ENCODE measurements around the gene LY6G6F.
A peak's percentile ranks its signal among the peaks of the same experiment; 100 is the strongest.
"Not testable (repeated sequence)": the region's sequence is repeated elsewhere in the genome, so short reads cannot be mapped to it uniquely, and the experiment has no call there.

The LY6G6F gene

GRCh38 chr6:31709157-31709556 lies 2.5 kb downstream of the LY6G6F start:
- ATAC-seq, H3K9me3 Mint-ChIP-seq, H3K27ac Mint-ChIP-seq, H3K36me3 Mint-ChIP-seq, H3K27me3 Mint-ChIP-seq, H3K4me3 Mint-ChIP-seq: not testable (repeated sequence)
- peaks cover 23% of the 10 kb centered on the region for H3K4me1 Mint-ChIP-seq

- Mint-ChIP-seq H3K27me3 (no peaks in the 10 kb centered on the region), H3K27ac (peak overlapping the region; percentile 56), H3K9me3 (no peaks in the 10 kb centered on the region), H3K36me3 (no peaks in the 10 kb centered on the region), H3K4me3 (peak overlapping the region; percentile 3), H3K4me1 (peaks cover 23% of the 10 kb centered on the region)
- no peak for ATAC-seq
Measured at GRCh38 chr6:31710523-31711219, 4.0 kb downstream of the LY6G6F start.

DNA sequence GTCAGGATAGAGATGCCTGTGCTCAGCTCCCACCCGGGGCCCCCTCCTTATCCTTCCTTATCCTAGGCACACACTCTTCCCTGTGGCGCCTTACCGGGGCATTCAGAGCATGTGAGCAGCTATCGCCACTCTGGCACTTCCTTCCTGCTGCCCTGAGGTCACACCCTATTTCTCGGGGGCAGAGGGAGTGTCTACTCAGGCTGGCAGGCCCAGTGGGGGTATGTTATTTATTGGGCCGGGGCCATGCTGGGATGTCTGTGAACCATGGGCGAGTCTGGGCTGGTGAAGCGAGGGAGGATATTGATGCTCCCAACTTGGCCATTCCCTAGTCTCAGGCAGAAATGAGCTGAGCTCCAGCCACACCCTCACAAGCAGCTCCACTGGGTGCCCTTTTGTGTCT lies 4.6 kb downstream of the LY6G6F start:
- Mint-ChIP-seq H3K4me1 (peaks cover 23% of the 10 kb centered on the region), H3K9me3 (no peaks in the 10 kb centered on the region), H3K27ac (peak overlapping the region; percentile 56), H3K27me3 (no peaks in the 10 kb centered on the region), H3K36me3 (no peaks in the 10 kb centered on the region), H3K4me3 (no peak overlapping the region)
- no peak for ATAC-seq

DNA sequence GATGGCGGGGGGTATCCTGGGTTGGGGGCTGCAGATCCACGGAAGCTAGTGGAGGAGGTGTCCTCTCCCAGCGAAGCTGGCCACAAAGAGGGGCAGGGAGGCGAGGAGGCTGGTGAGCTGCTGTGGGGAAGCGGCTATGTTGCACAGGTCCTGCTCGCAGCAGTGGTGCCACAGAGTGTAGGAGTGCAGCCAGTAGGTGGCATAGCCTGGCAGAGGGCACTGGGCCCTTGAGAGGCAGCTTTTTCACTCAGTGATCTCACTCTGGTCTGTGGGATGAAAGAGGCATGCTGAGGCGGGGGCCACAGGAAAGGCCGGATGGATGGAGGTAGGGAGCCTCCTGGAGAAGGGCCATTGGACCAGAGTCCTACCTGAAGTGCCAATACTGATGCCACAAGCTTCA lies 5.6 kb downstream of the LY6G6F start:
- Mint-ChIP-seq H3K4me3 (no peak overlapping the region), H3K36me3 (no peaks in the 10 kb centered on the region), H3K27ac (no peak overlapping the region), H3K4me1 (peaks cover 23% of the 10 kb centered on the region), H3K9me3 (no peaks in the 10 kb centered on the region), H3K27me3 (no peaks in the 10 kb centered on the region)
- ATAC-seq, result peak; percentile 70

- no peak overlapping the region for H3K27ac Mint-ChIP-seq
- H3K4me3 Mint-ChIP-seq, result no peak overlapping the region
- H3K36me3 Mint-ChIP-seq, result no peaks in the 10 kb centered on the region
- ATAC-seq, result no peak
- H3K27me3 Mint-ChIP-seq, result no peaks in the 10 kb centered on the region
- H3K9me3 Mint-ChIP-seq, result no peaks in the 10 kb centered on the region
- peaks cover 23% of the 10 kb centered on the region for H3K4me1 Mint-ChIP-seq
Measured at GRCh38 chr6:31713465-31713864, 6.8 kb downstream of the LY6G6F start.

- no peak for ATAC-seq
- no peaks in the 10 kb centered on the region for H3K36me3 Mint-ChIP-seq
- H3K4me3 Mint-ChIP-seq, result no peak overlapping the region
- H3K27me3 Mint-ChIP-seq, result no peaks in the 10 kb centered on the region
- peaks cover 23% of the 10 kb centered on the region for H3K4me1 Mint-ChIP-seq
- no peaks in the 10 kb centered on the region for H3K9me3 Mint-ChIP-seq
- no peak overlapping the region for H3K27ac Mint-ChIP-seq
Measured at GRCh38 chr6:31713991-31714684, 7.5 kb downstream of the LY6G6F start.

GRCh38 chr6:31715022-31715958 lies 8.6 kb downstream of the LY6G6F start, which contains the start of gene LY6G6D:
LY6G6D (plus strand) TSS chr6:31715348; CDS start chr6:31715356, 8 bp downstream.
- H3K27ac Mint-ChIP-seq, result no peak within 1 kb of the TSS
- H3K4me3 Mint-ChIP-seq, result no peak within 1 kb of the TSS
- H3K9me3 Mint-ChIP-seq, result no peaks in the 10 kb centered on the region
- peaks cover 23% of the 10 kb centered on the region for H3K4me1 Mint-ChIP-seq
- H3K27me3 Mint-ChIP-seq, result no peaks in the 10 kb centered on the region
- ATAC-seq, result no peak
- no peaks in the 10 kb centered on the region for H3K36me3 Mint-ChIP-seq

GRCh38 chr6:31717499-31718222 lies 11.0 kb downstream of the LY6G6F start:
- no peak overlapping the region for H3K27ac Mint-ChIP-seq
- no peaks in the 10 kb centered on the region for H3K36me3 Mint-ChIP-seq
- H3K4me1 Mint-ChIP-seq, result no peaks in the 10 kb centered on the region
- H3K4me3 Mint-ChIP-seq, result no peak overlapping the region
- no peaks in the 10 kb centered on the region for H3K9me3 Mint-ChIP-seq
- ATAC-seq, result no peak
- no peaks in the 10 kb centered on the region for H3K27me3 Mint-ChIP-seq

- H3K27ac Mint-ChIP-seq, result no peak overlapping the region
- no peaks in the 10 kb centered on the region for H3K9me3 Mint-ChIP-seq
- H3K27me3 Mint-ChIP-seq, result no peaks in the 10 kb centered on the region
- H3K4me1 Mint-ChIP-seq, result peaks cover 3% of the 10 kb centered on the region
- no peak for ATAC-seq
- no peak overlapping the region for H3K4me3 Mint-ChIP-seq
- H3K36me3 Mint-ChIP-seq, result no peaks in the 10 kb centered on the region
Measured at GRCh38 chr6:31718265-31718664, 11.6 kb downstream of the LY6G6F start.

GRCh38 chr6:31719001-31719400 lies 12.3 kb downstream of the LY6G6F start:
- H3K4me1 Mint-ChIP-seq, result peaks cover 10% of the 10 kb centered on the region
- H3K4me3 Mint-ChIP-seq, result no peak overlapping the region
- ATAC-seq, result no peak
- no peaks in the 10 kb centered on the region for H3K27me3 Mint-ChIP-seq
- H3K9me3 Mint-ChIP-seq, result no peaks in the 10 kb centered on the region
- no peak overlapping the region for H3K27ac Mint-ChIP-seq
- no peaks in the 10 kb centered on the region for H3K36me3 Mint-ChIP-seq

- Mint-ChIP-seq H3K27ac (peak overlapping the region; percentile 1), H3K36me3 (peaks cover 4% of the 10 kb centered on the region), H3K27me3 (no peaks in the 10 kb centered on the region), H3K4me3 (no peak overlapping the region), H3K9me3 (no peaks in the 10 kb centered on the region), H3K4me1 (peaks cover 11% of the 10 kb centered on the region)
- ATAC-seq, result no peak
Measured at GRCh38 chr6:31720196-31720770, 13.6 kb downstream of the LY6G6F start.

DNA sequence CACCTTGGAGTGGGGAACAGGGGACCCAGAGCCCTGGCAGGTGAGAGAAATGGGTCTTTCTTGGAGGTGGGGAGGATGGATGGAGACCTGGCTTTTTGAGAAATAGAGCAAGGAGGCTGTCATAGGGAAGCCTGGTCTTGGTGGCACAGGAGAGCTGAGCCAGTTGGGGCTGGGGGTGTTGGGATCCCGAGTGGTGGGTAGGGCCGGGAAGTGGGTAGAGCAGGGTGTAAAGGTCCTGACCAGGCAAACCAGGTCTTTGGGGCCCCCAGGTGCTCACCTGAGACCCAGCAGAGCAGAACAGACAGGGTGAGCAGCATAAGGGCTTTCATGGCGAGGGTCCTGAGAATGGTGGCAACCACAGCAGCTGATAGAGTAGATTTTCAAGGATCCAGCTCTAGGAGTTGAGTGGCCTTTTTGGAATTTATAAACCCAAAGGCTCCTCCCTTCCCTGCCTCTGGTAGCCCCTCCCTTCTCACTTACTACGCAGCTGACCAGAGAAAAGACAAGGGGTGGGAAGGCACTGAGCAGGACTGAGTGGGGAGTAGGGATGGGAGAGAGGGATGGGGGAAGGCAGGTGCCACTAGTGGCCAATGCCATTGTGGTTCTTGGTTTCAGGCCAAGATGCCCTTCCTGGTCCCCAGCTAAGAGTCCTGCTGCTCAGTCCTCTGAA lies 14.8 kb downstream of the LY6G6F start, which contains the start of gene LY6G6C:
Gene LY6G6C (minus strand): TSS at position 396 of the 670 bp plus-strand sequence. CDS start 67 bp downstream, at position 329.
- peaks cover 16% of the 10 kb centered on the region for H3K36me3 Mint-ChIP-seq
- no peaks in the 10 kb centered on the region for H3K9me3 Mint-ChIP-seq
- ATAC-seq, result no peak
- peak within 1 kb of the TSS; percentile 1 for H3K27ac Mint-ChIP-seq
- no peak within 1 kb of the TSS for H3K4me3 Mint-ChIP-seq
- no peaks in the 10 kb centered on the region for H3K27me3 Mint-ChIP-seq
- peaks cover 22% of the 10 kb centered on the region for H3K4me1 Mint-ChIP-seq

DNA sequence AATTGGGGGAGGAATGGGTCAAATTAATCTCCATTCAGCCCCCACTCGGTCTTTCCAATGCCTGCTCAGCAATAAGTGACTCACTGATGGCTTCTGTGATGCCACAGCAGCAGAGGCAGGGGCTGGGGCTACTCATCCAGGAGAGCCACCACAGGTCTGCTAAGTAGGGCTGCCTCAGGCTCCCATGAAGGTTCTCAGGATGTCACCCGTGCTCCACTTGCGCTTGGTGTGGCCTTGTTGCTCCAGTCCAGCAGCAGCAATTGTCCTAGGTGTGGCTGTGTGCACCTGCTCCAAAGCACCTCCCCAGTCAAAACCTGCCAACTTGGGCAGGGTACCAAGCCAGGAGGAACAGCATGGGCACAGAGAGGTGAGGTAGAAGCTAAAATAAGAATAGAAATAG lies 15.5 kb downstream of the LY6G6F start:
- H3K4me3 Mint-ChIP-seq, result no peak overlapping the region
- no peak overlapping the region for H3K27ac Mint-ChIP-seq
- H3K27me3 Mint-ChIP-seq, result no peaks in the 10 kb centered on the region
- no peak for ATAC-seq
- peaks cover 23% of the 10 kb centered on the region for H3K36me3 Mint-ChIP-seq
- peaks cover 29% of the 10 kb centered on the region for H3K4me1 Mint-ChIP-seq
- H3K9me3 Mint-ChIP-seq, result no peaks in the 10 kb centered on the region

Measured in stimulated activated memory B cell treated with anti-CD40 and anti-IgM and Interleukin-4, amounts not matched to agents 10 μg/mL and 1 μg/mL and 100 μg/mL, for 72 hours (primary cell).